Dendritic cell treated with granulocyte-macrophage colony-stimulating factor and Interleukin-4, amounts not matched to agents 40 ng/mL and 50 ng/mL, for 4 days (primary cell): ENCODE measurements around the gene NEO1.

Source experiments
- H3K27ac Mint-ChIP-seq: one replicate; pipeline ENCODE4 v1.8.0; 2022; ENCODE audit warnings: mild to moderate bottlenecking, mixed read lengths
- H3K27me3 Mint-ChIP-seq: one replicate; pipeline ENCODE4 v1.8.0; 2022; ENCODE audit warnings: mild to moderate bottlenecking, mixed read lengths
- H3K36me3 Mint-ChIP-seq: one replicate; pipeline ENCODE4 v1.8.0; 2022; ENCODE audit warnings: low read depth, mixed read lengths
- H3K4me1 Mint-ChIP-seq: one replicate; pipeline ENCODE4 v1.8.0; 2022; ENCODE audit warnings: low read depth, mixed read lengths
- H3K4me3 Mint-ChIP-seq: one replicate; pipeline ENCODE4 v1.8.0; 2022; ENCODE audit warnings: mild to moderate bottlenecking, moderate library complexity, mixed read lengths
- H3K9me3 Mint-ChIP-seq: one replicate; pipeline ENCODE4 v1.8.0; 2022; ENCODE audit warnings: mixed read lengths
- intact Hi-C: fragments of 100-400 bp; cut with micrococcal nuclease; formaldehyde crosslinking; loops from one replicate; pipeline ENCODE4 v1.15.0; 2022

NEO1 gene

DNA sequence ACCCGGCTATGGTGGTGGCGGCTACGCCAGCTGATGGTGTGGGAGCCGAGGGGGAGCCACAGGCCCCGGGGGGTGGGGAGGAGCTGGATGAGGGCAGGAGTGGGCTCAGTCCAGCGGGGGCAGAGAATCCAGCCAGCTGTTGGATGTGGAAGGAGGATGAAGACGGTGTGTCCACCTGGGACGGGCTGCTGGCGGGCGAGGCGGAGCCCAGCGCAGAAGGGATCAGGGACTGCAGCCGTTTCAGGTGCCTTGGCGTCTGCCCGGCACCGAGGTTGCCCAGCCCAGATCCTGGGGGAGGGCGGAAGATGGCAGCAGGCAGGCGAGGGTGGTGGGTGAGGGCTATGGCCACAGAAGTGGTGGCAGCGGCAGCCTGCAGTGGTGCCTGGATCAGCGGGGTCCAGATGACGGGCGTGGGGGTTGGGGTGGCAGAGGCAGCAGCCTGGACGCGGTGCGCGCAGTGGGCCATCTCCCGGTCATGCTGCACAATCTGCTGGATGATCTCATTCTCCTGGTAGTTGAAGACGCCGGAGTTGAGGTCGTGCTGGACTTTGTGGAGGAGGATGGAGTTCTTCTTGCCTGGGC, 271.2 kb downstream of the NEO1 start:
- Mint-ChIP-seq H3K4me3 (no peak overlapping the region), H3K27me3 (peaks cover 40% of the 10 kb centered on the region), H3K27ac (no peak overlapping the region), H3K9me3 (no peaks in the 10 kb centered on the region), H3K36me3 (no peaks in the 10 kb centered on the region), H3K4me1 (no peaks in the 10 kb centered on the region)
- intact Hi-C loops = no loop called here

DNA sequence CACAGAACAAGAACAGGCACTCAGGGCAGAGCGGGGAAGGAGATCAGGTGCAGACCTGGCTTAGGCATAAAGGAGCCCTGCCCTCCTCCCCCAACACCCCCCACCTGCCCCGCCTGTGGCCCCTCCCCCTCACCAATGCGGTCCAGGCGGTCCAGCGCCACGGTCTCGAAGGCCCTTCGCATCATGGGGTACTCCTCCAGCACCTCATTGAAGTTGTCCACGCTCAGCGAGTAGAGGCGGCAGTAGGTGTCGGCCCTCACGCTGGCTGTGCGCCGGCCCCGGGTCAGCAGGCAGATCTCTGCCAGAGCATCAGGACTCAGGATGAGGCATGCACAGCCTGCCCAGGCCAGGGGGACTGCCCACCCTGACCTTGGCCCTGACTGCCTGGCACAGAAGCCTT, 271.7 kb downstream of the NEO1 start:
- intact Hi-C loops = no loop called here
- H3K27me3 Mint-ChIP-seq = peaks cover 36% of the 10 kb centered on the region
- no peaks in the 10 kb centered on the region for H3K4me1 Mint-ChIP-seq
- H3K36me3 Mint-ChIP-seq = no peaks in the 10 kb centered on the region
- no peak overlapping the region for H3K27ac Mint-ChIP-seq
- no peaks in the 10 kb centered on the region for H3K9me3 Mint-ChIP-seq
- H3K4me3 Mint-ChIP-seq = no peak overlapping the region

- H3K4me3 Mint-ChIP-seq = no peak overlapping the region
- H3K9me3 Mint-ChIP-seq = no peaks in the 10 kb centered on the region
These were observed 272.4 kb downstream of the NEO1 start for GRCh38 chr15:73324496-73325170.

DNA sequence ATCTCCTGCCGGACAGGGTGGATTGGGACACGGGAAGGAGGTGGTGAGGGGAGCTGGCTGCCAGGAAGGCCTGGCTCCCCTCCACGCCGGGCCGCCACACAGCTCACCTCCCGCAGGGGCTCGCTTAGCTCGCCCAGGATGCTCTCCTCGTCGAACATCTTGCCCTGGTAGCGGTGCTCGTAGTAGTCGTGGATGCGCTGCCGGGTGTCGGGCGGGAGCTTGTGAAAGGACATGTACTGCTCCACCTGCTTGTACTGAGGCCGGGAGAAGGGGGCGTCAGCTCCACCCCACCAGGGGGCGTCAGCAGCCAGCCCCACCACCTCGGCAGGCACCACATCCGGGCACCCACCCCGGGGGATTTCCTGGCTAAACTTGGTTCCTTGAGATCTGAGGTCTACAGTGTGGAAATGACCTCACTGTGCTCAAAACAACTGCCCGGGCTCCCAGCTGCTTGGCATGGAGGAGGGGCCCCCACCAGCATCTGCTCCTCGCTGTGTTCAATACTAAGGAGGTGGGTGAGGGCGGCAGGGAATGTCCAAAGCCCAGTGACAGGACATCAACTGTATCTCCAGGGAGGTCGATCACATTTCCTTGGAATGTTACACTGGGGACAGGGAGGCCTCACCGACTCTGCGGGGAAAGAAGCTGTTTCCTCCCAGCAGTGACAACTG, 273.1 kb downstream of the NEO1 start:
- H3K4me1 Mint-ChIP-seq = no peaks in the 10 kb centered on the region
- H3K27me3 Mint-ChIP-seq = peaks cover 26% of the 10 kb centered on the region
- H3K4me3 Mint-ChIP-seq = no peak overlapping the region
- no peaks in the 10 kb centered on the region for H3K36me3 Mint-ChIP-seq
- no peak overlapping the region for H3K27ac Mint-ChIP-seq
- intact Hi-C loops = no loop called here
- H3K9me3 Mint-ChIP-seq = no peaks in the 10 kb centered on the region

More at GRCh38 chr15:73324496-73325170, 272.4 kb downstream of the NEO1 start:
- peaks cover 32% of the 10 kb centered on the region for H3K27me3 Mint-ChIP-seq
- no peaks in the 10 kb centered on the region for H3K4me1 Mint-ChIP-seq
- no peaks in the 10 kb centered on the region for H3K36me3 Mint-ChIP-seq
- no peak overlapping the region for H3K27ac Mint-ChIP-seq
- intact Hi-C loops = no loop called here

DNA sequence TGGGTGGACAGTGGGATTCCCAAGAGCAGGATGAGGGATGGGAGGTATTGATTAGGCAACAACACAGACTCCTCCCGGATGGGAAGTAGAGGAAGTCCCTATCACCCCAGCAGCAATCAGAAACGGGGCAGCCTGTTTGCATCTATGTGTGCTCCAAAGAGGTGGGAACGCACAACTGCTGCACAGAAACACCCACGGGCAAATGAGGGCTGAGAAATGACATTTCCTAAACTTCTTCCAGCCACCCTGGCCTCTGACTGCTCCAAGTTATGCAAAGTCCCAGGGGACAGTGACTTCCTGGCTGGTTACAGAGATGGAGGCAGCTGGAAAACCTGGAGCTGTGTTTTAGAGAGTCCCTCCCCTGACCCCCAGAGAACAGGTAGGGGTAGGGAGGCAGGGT, 273.9 kb downstream of the NEO1 start:
- peaks cover 23% of the 10 kb centered on the region for H3K27me3 Mint-ChIP-seq

GRCh38 chr15:73328149-73328820, 276.0 kb downstream of the NEO1 start:
- intact Hi-C loops = no loop called here
- Mint-ChIP-seq H3K27me3 (peaks cover 23% of the 10 kb centered on the region), H3K36me3 (no peaks in the 10 kb centered on the region), H3K4me1 (no peaks in the 10 kb centered on the region), H3K4me3 (no peak overlapping the region), H3K9me3 (no peaks in the 10 kb centered on the region), H3K27ac (no peak overlapping the region)

More for the DNA sequence above, 273.9 kb downstream of the NEO1 start:
- Mint-ChIP-seq H3K9me3 (no peaks in the 10 kb centered on the region), H3K27ac (no peak overlapping the region), H3K4me1 (no peaks in the 10 kb centered on the region), H3K36me3 (no peaks in the 10 kb centered on the region), H3K4me3 (no peak overlapping the region)
- intact Hi-C loops = no loop called here

DNA sequence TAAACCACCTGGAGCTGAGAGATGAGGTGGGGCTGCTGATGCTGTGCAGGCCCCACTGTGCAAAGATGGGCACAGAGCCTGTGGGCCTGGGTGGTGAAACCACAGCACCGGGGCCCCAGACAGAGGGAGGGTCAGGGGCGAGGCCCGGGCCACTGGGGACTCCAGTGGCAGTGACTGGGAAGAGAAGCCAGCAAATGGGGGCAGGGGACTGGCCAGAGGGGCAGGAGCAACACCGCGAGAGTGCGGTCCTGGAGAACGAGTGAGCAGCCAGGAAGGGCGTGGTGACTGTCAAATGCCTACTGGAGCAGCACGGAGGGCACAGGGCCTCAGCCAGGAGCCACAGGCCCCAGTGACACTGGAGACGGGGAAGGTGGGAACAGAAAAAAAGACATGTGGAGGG, 276.7 kb downstream of the NEO1 start:
- H3K27ac Mint-ChIP-seq = no peak overlapping the region
- no peak overlapping the region for H3K4me3 Mint-ChIP-seq
- no peaks in the 10 kb centered on the region for H3K9me3 Mint-ChIP-seq
- H3K27me3 Mint-ChIP-seq = peaks cover 22% of the 10 kb centered on the region
- intact Hi-C loops = no loop called here
- H3K4me1 Mint-ChIP-seq = no peaks in the 10 kb centered on the region
- no peaks in the 10 kb centered on the region for H3K36me3 Mint-ChIP-seq

DNA sequence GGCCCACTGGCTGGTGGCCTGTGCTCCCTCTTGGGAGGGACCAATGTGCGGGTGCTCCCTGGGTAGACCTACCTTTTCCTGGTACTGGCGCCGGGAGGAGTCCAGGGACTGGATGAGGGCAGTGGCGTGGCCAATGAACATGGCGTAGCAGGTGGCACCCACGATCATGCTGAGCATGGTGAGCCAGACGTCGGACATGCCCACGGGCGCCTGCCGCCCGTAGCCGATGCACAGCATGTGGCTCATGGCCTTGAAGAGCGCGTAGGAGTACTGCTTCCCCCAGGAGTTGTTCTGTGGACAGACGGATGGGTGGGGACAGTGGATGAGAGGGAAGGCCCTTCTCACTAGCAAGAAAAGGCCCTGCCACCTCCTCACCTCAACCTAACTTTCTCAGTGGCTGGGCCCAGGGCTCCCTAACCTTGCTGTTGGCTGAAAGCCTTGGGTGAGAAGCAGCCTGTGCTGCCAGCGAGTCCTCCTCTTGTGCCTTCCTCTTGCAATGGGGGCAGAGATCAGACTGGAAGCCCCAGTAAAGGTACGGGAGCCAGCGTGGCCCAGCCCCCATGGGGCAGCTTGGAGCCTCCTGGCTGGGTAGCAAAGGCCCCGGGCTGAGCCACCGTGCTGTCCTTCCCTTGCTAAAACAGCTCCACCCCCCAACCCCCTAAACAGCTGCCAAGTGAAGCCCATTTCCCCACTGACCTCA, 277.4 kb downstream of the NEO1 start:
- intact Hi-C loops = no loop called here
- H3K36me3 Mint-ChIP-seq = no peaks in the 10 kb centered on the region
- no peaks in the 10 kb centered on the region for H3K9me3 Mint-ChIP-seq
- peaks cover 24% of the 10 kb centered on the region for H3K27me3 Mint-ChIP-seq
- H3K27ac Mint-ChIP-seq = no peak overlapping the region
- no peaks in the 10 kb centered on the region for H3K4me1 Mint-ChIP-seq
- no peak overlapping the region for H3K4me3 Mint-ChIP-seq

DNA sequence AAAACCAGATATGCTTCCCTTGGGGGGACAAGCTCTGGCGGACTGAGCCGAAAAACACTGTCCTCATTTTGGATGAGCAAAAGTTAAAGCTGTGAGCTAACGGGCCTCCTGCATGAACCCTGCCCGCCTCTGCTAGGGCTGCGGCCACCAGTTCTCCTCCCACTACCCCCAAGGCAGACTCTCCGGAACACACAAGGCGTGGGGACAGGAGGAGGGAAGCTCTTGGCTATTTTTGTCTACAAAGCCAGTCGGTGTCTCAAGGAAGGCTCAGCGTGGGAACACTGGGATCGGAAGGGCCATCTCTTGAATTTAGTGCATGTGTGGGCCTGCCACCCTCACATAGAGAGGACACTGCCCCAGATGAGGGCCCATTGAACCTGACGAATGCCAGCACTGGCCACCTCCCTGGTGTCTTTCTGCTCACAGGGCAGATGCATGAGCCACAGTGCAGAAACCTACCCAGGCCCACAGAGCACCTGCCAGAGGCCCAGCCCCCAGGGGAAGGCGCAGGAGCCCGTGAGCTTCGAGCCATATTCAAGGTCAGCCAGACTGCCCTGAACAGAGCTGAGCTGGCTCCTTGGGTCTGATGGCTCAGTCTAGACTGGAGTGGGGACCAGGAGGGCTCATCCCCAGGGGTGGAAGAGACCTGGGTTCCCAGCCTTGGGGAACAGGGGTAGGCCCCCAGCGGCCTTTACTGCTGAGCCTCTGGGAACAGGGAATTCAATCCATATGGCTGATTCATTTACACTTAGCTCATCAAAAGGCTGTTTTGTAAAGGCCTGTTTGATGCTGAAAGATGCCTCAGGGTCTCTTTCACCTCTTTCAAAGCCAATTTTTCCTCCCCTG, 278.2 kb downstream of the NEO1 start:
- no peak overlapping the region for H3K4me3 Mint-ChIP-seq

DNA sequence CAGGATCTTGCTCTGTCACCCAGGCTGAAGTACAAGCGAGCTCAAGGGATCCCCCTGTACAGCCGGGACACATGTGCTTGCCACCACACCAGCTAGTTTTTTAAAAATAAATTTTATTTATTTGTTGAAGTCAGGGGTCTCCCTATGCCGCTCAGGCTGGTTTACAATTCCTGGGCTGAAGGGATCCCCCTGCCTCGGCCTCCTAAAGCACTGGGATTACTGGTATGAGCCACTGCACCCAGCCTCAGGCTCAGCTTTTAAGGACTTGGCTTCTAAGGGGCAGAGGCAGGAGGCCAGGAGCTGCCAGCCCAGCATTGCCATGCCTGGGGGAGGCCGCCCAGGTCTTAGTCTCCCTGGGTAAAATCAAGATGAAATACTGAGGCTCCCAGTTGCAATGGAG, 279.2 kb downstream of the NEO1 start:
- Mint-ChIP-seq H3K27me3 (peaks cover 13% of the 10 kb centered on the region), H3K4me3 (no peak overlapping the region), H3K4me1 (no peaks in the 10 kb centered on the region), H3K9me3 (no peaks in the 10 kb centered on the region), H3K36me3 (no peaks in the 10 kb centered on the region), H3K27ac (no peak overlapping the region)
- intact Hi-C loops = no loop called here

More for the DNA sequence above, 278.2 kb downstream of the NEO1 start:
- H3K9me3 Mint-ChIP-seq = no peaks in the 10 kb centered on the region
- intact Hi-C loops = no loop called here
- no peaks in the 10 kb centered on the region for H3K36me3 Mint-ChIP-seq
- no peak overlapping the region for H3K27ac Mint-ChIP-seq
- peaks cover 20% of the 10 kb centered on the region for H3K27me3 Mint-ChIP-seq
- no peaks in the 10 kb centered on the region for H3K4me1 Mint-ChIP-seq

DNA sequence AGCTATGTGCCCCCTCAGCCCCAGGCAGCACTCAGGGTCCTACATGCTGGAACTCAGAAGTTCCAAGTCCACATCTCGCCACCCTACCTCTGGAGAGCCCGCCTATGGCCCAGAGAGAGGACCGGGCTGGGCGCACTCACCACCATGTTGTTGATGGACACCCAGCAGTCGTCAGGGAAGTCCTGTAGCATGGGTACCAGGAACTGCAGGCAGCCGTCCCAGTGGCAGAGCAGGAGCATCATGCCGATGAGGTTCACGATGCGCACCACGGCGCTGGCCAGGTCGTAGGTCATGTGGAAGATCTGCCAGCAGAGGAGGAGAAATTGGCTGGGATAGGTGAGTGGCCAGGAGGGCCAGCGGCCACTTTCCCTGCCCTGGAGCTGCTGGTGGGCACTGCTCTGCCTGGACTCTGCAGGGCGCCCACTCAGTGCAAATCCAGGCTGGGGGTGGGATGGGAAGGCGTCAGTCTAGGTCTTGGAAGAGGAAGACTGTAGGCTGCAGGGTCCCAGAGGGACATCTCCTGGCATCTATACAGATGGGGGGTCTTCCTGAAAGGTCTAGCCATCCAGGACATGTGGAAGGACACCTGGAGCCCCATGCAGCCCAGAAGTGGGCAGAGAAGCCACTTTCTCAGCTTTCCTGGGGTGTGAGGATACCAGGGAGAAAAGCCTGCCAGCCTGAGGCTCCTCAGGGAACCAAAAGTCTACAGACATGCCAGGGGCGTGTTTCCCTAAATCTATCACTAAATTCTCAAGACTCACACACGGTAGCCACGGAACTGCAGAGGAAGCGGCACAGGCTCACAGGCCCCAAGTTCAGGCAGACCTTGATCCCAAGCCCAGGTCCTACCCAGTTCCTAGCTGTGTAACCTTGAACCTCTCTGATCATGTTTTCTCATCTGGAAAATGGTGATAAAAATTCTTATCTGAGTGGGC, 280.0 kb downstream of the NEO1 start:
- intact Hi-C loops = no loop called here
- no peak overlapping the region for H3K27ac Mint-ChIP-seq

GRCh38 chr15:73333001-73333400, 280.7 kb downstream of the NEO1 start:
- H3K27me3 Mint-ChIP-seq = peaks cover 17% of the 10 kb centered on the region
- H3K27ac Mint-ChIP-seq = no peak overlapping the region
- H3K9me3 Mint-ChIP-seq = no peaks in the 10 kb centered on the region
- H3K4me3 Mint-ChIP-seq = no peak overlapping the region
- no peaks in the 10 kb centered on the region for H3K36me3 Mint-ChIP-seq
- intact Hi-C loops = no loop called here
- no peaks in the 10 kb centered on the region for H3K4me1 Mint-ChIP-seq

More for the DNA sequence above, 280.0 kb downstream of the NEO1 start:
- Mint-ChIP-seq H3K36me3 (no peaks in the 10 kb centered on the region), H3K4me3 (no peak overlapping the region), H3K27me3 (peaks cover 14% of the 10 kb centered on the region), H3K9me3 (no peaks in the 10 kb centered on the region), H3K4me1 (no peaks in the 10 kb centered on the region)
